Measurements from ENCODE around the gene WDR73. TPM values are rescaled to one million over a fixed set of nuclear protein-coding genes. Genes with fewer than 3 reads are reported as not detected.
A peak's percentile ranks its signal among the peaks of the same experiment; 100 is the strongest.

WDR73 gene
- total RNA-seq, 1 donor from 2014 or later = 10.5 TPM

- ATAC-seq = no peak
- intact Hi-C loops (cut with micrococcal nuclease) = no loop called here
- DNase-seq = no peak
Measured at GRCh38 chr15:84625123-84625522, 29.0 kb downstream of the WDR73 start.

GRCh38 chr15:84624359-84624758 lies 29.7 kb downstream of the WDR73 start:
- ATAC-seq (no peak), DNase-seq (no peak)
- intact Hi-C loops (cut with micrococcal nuclease) = no loop called here

GRCh38 chr15:84621358-84621979 lies 32.6 kb downstream of the WDR73 start:
- ATAC-seq = no peak
- intact Hi-C loops (cut with micrococcal nuclease) = no loop called here
- DNase-seq = no peak

- ATAC-seq = no peak
Measured at GRCh38 chr15:84620626-84621025, 33.5 kb downstream of the WDR73 start.

GRCh38 chr15:84616235-84616634 lies 37.8 kb downstream of the WDR73 start:
- ATAC-seq (peak; percentile 53), DNase-seq (no peak)
- intact Hi-C loops (cut with micrococcal nuclease) = no loop called here

More at GRCh38 chr15:84620626-84621025, 33.5 kb downstream of the WDR73 start:
- DNase-seq = no peak
- intact Hi-C loops (cut with micrococcal nuclease) = no loop called here

GRCh38 chr15:84611631-84612030 lies 42.5 kb downstream of the WDR73 start:
- no peak for ATAC-seq
- intact Hi-C loops (cut with micrococcal nuclease) = no loop called here
- DNase-seq = no peak

- DNase-seq (peak; percentile 55), ATAC-seq (peak; percentile 79)
- intact Hi-C loops (cut with micrococcal nuclease) = no loop called here
Measured at GRCh38 chr15:84609818-84610525, 44.1 kb downstream of the WDR73 start.

- no peak for DNase-seq
Measured at GRCh38 chr15:84608707-84609284, 45.3 kb downstream of the WDR73 start.

GRCh38 chr15:84606653-84607120 lies 47.4 kb downstream of the WDR73 start:
- ATAC-seq = no peak
- intact Hi-C loops (cut with micrococcal nuclease) = no loop called here

More at GRCh38 chr15:84608707-84609284, 45.3 kb downstream of the WDR73 start:
- intact Hi-C loops (cut with micrococcal nuclease) = no loop called here
- ATAC-seq = no peak

GRCh38 chr15:84605554-84605882 lies 48.6 kb downstream of the WDR73 start:
- intact Hi-C loops (cut with micrococcal nuclease) = no loop called here
- DNase-seq = no peak
- ATAC-seq = no peak

More at GRCh38 chr15:84606653-84607120, 47.4 kb downstream of the WDR73 start:
- no peak for DNase-seq

- DNase-seq (no peak), ATAC-seq (no peak)
- intact Hi-C loops (cut with micrococcal nuclease) = no loop called here
Measured at GRCh38 chr15:84604826-84605553, 49.1 kb downstream of the WDR73 start.

GRCh38 chr15:84603630-84604379 lies 50.3 kb downstream of the WDR73 start:
- intact Hi-C loops (cut with micrococcal nuclease) = no loop called here
- no peak for DNase-seq
- ATAC-seq = no peak

GRCh38 chr15:84601555-84601838 lies 52.6 kb downstream of the WDR73 start:
- intact Hi-C loops (cut with micrococcal nuclease) = no loop called here
- DNase-seq (no peak), ATAC-seq (no peak)

GRCh38 chr15:84600687-84601554 lies 53.2 kb downstream of the WDR73 start, which contains the start of gene ZSCAN2:
Gene ZSCAN2 (plus strand): TSS chr15:84601009. CDS start chr15:84603928, 2,919 bp downstream.
- ATAC-seq (peak; percentile 98), DNase-seq (peak; percentile 97)
- intact Hi-C loops (cut with micrococcal nuclease) = no loop called here

GRCh38 chr15:84600331-84600686 lies 53.8 kb downstream of the WDR73 start:
- ATAC-seq = peak; percentile 83
- peak; percentile 89 for DNase-seq
- intact Hi-C loops (cut with micrococcal nuclease) = no loop called here

GRCh38 chr15:84599906-84600305 lies 54.2 kb downstream of the WDR73 start:
- intact Hi-C loops (cut with micrococcal nuclease) = loop anchor here (5.0 kb wide), 1 partner anchor 62 kb away; no protein-coding TSS in a partner anchor
- DNase-seq (no peak), ATAC-seq (no peak)

- intact Hi-C loops (cut with micrococcal nuclease) = loop anchor here (5.0 kb wide), 1 partner anchor 63 kb away; no protein-coding TSS in a partner anchor
- ATAC-seq = no peak
- no peak for DNase-seq
Measured at GRCh38 chr15:84598993-84599392, 55.1 kb downstream of the WDR73 start.

- ATAC-seq (no peak), DNase-seq (no peak)
- intact Hi-C loops (cut with micrococcal nuclease) = loop anchor here (5.0 kb wide), 1 partner anchor 64 kb away; no protein-coding TSS in a partner anchor
Measured at GRCh38 chr15:84598250-84598649, 55.8 kb downstream of the WDR73 start.
